Measurements from ENCODE around the gene TBC1D22B. TPM values are rescaled to one million over a fixed set of nuclear protein-coding genes. Genes with fewer than 3 reads are reported as not detected.

TBC1D22B gene
- total and polyA plus RNA-seq, 9 of the 15 experiments (the other 6 are each of a cell fraction or from before 2014, with no cell fraction given): 4.8 to 24.2 (median 13.5) TPM

DNA sequence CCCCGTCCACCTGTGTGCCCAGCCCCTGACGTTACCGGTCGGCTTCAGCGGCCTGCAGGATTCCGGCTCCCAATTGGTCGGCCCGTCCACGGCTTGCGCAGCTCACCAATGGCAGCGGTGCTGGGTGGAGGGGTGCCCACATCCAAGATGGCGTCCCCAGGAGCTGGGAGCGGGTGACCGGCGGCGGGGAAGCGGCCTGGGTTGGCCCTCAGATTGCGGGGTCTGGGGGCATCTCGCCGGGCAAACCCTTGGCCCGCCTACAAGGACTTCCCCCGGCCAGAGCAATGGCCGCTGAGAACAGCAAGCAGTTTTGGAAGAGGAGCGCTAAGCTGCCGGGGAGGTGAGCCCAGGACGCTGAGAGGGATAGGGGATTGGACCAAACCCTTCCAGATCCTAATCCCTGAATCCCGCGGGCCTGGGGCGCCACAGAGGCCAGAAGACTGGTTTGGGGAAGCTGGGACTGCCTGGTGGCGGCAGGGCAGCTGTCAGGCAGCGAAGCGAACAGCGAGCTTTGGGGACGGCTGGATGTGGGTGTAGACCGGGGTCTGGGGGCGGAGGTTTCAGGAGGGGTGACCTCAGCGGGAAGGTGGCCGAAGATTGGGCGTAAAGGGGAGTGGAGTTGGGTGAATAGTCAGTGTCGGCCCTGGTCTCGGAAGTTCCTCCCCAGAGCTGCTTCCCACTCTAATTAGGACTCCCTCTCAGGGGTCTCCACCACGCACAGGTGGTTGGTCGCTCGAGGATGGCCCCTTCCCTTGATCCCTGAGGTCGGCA, at the start of gene TBC1D22B, which contains the start of gene TMEM217 (continued):
- TF ChIP-seq ZNF280A (IDR thresholded peaks at IDR 0.05; ENCODE audit: low read depth, partially characterized antibody): no peak
- no peak for TF ChIP-seq ADNP (tag; IDR thresholded peaks at IDR 0.05)
- TF ChIP-seq RBM17 (IDR thresholded peaks at IDR 0.05; ENCODE audit: borderline replicate concordance, low read depth, low read length): no peak
- TF ChIP-seq SAFB (IDR thresholded peaks at IDR 0.05; ENCODE audit: borderline replicate concordance, low read depth, low read length): no peak
- TF ChIP-seq RBFOX2 (IDR thresholded peaks at IDR 0.05; ENCODE audit: low read depth, low read length): peak; percentile 98
- TF ChIP-seq, protein P1, sequence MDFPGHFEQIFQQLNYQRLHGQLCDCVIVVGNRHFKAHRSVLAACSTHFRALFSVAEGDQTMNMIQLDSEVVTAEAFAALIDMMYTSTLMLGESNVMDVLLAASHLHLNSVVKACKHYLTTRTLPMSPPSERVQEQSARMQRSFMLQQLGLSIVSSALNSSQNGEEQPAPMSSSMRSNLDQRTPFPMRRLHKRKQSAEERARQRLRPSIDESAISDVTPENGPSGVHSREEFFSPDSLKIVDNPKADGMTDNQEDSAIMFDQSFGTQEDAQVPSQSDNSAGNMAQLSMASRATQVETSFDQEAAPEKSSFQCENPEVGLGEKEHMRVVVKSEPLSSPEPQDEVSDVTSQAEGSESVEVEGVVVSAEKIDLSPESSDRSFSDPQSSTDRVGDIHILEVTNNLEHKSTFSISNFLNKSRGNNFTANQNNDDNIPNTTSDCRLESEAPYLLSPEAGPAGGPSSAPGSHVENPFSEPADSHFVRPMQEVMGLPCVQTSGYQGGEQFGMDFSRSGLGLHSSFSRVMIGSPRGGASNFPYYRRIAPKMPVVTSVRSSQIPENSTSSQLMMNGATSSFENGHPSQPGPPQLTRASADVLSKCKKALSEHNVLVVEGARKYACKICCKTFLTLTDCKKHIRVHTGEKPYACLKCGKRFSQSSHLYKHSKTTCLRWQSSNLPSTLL (IDR thresholded peaks at IDR 0.05): no peak
- TF ChIP-seq CHCHD3 (CRISPR knock-in tag; IDR thresholded peaks at IDR 0.05): no peak
- no peak; the same call in 1 of the 2 replicates for TF ChIP-seq ZNF224 (CRISPR knock-in tag; IDR thresholded peaks at IDR 0.05)
- TF ChIP-seq TBP (optimal IDR thresholded peaks at IDR 0.05; ENCODE audit: low read depth, low read length): peak; percentile 86
- no peak for TF ChIP-seq ZNF318 (IDR thresholded peaks at IDR 0.05; ENCODE audit: borderline replicate concordance in 1 of 2, low read depth in 1 of 2)
- no peak for TF ChIP-seq WHSC1 (IDR thresholded peaks at IDR 0.05; ENCODE audit: low read length)
- peak; percentile 40; the same call in 1 of the 2 replicates for TF ChIP-seq NR1H2 (CRISPR knock-in tag; IDR thresholded peaks at IDR 0.05)
- 0 out of 2 replicates have a peak, but pooled peaks have one; percentile 4 for TF ChIP-seq NFE2 (IDR thresholded peaks at IDR 0.05; ENCODE audit: low read depth)
- TF ChIP-seq ZNF41 (CRISPR knock-in tag; conservative IDR thresholded peaks at IDR 0.05): 0 out of 2 replicates have a peak, but pooled peaks have one; percentile 9
- TF ChIP-seq EP300 (IDR thresholded peaks at IDR 0.05; ENCODE audit: low read length): no peak
- no peak for TF ChIP-seq ZNF75A (CRISPR knock-in tag; IDR thresholded peaks at IDR 0.05)
- TF ChIP-seq PHTF2 (CRISPR knock-in tag; IDR thresholded peaks at IDR 0.05): peak; percentile 70; the same call in 1 of the 2 replicates
